Effector CD8-positive, alpha-beta T cell (primary cell): Measurements from ENCODE around the gene PSIP1.
"Not testable (repeated sequence)": the region's sequence is repeated elsewhere in the genome, so short reads cannot be mapped to it uniquely, and the experiment has no call there.

Source experiments
- DNase-seq: peaks from one replicate; lab custom pipeline; 2025; lab: John Stamatoyannopoulos, UW

Gene PSIP1

GRCh38 chr9:15433191-15433590, 77.6 kb downstream of the PSIP1 start:
- DNase-seq = no peak

GRCh38 chr9:15430920-15431844, 79.6 kb downstream of the PSIP1 start:
- no peak for DNase-seq

- DNase-seq = not testable (repeated sequence)
Observed at GRCh38 chr9:15427702-15428101, 83.1 kb downstream of the PSIP1 start.

GRCh38 chr9:15426019-15426418, 84.8 kb downstream of the PSIP1 start:
- DNase-seq = no peak

GRCh38 chr9:15423231-15423985, 87.4 kb downstream of the PSIP1 start:
- DNase-seq = no peak

- peak; percentile 89 for DNase-seq
Observed at GRCh38 chr9:15422372-15423230, 88.2 kb downstream of the PSIP1 start, which contains the start of gene SNAPC3. TSS of gene SNAPC3 (plus strand) at chr9:15422876. CDS start at chr9:15422880, 4 bp downstream.

GRCh38 chr9:15421990-15422371, 88.8 kb downstream of the PSIP1 start:
- no peak for DNase-seq

GRCh38 chr9:15421532-15421931, 89.2 kb downstream of the PSIP1 start:
- DNase-seq = no peak

GRCh38 chr9:15420796-15421195, 90.0 kb downstream of the PSIP1 start:
- DNase-seq = no peak

GRCh38 chr9:15417626-15418025, 93.1 kb downstream of the PSIP1 start:
- DNase-seq = no peak

GRCh38 chr9:15416880-15417279, 93.9 kb downstream of the PSIP1 start:
- DNase-seq = peak; percentile 9
